Esophagus mucosa (tissue), 1 donor: ENCODE measurements around the gene FJX1. TPM values are rescaled to one million over a fixed set of nuclear protein-coding genes. Genes with fewer than 3 reads are reported as not detected.

ENCODE experiments used
- ATAC-seq: fragments of 200-7000 bp; cut with Tn5 transposase; one replicate; pipeline ENCODE4 v1.9.1; 2020
- total RNA-seq: library from RNA; stranded (reverse); gene quantifications from one replicate; pipeline ENCODE4 v1.2.4, GENCODE V29; 2023
- donor health status: DM: yes; HTN: yes; CAD: no.

The FJX1 gene
- total RNA-seq: 5.6 TPM

GRCh38 chr11:35617687-35618496 is at the start of gene FJX1:
Gene FJX1, plus strand, starts transcription at chr11:35618460. Its CDS starts 177 bp downstream, at chr11:35618637.
- peak; percentile 54 for ATAC-seq

GRCh38 chr11:35571696-35572095 is 46.6 kb upstream of the FJX1 start:
- ATAC-seq: no peak

- ATAC-seq: peak; percentile 79
Measured at GRCh38 chr11:35579557-35580396, 38.5 kb upstream of the FJX1 start.

GRCh38 chr11:35580397-35580781 is 37.9 kb upstream of the FJX1 start:
- no peak for ATAC-seq

- no peak for ATAC-seq
Measured at GRCh38 chr11:35582033-35582432, 36.2 kb upstream of the FJX1 start.

GRCh38 chr11:35583126-35583525 is 35.1 kb upstream of the FJX1 start:
- no peak for ATAC-seq

GRCh38 chr11:35583843-35584242 is 34.4 kb upstream of the FJX1 start:
- ATAC-seq: no peak

GRCh38 chr11:35584321-35584720 is 33.9 kb upstream of the FJX1 start:
- no peak for ATAC-seq

- ATAC-seq: no peak
Measured at GRCh38 chr11:35585416-35585815, 32.8 kb upstream of the FJX1 start.

- no peak for ATAC-seq
Measured at GRCh38 chr11:35586222-35586621, 32.0 kb upstream of the FJX1 start.

GRCh38 chr11:35587972-35588371 is 30.3 kb upstream of the FJX1 start:
- ATAC-seq: no peak

GRCh38 chr11:35588627-35589026 is 29.6 kb upstream of the FJX1 start:
- ATAC-seq: no peak

- no peak for ATAC-seq
Measured at GRCh38 chr11:35589281-35589680, 29.0 kb upstream of the FJX1 start.

- no peak for ATAC-seq
Measured at GRCh38 chr11:35590412-35590811, 27.8 kb upstream of the FJX1 start.

- ATAC-seq: no peak
Measured at GRCh38 chr11:35593143-35593542, 25.1 kb upstream of the FJX1 start.

GRCh38 chr11:35594680-35595079 is 23.6 kb upstream of the FJX1 start:
- no peak for ATAC-seq

GRCh38 chr11:35598254-35599125 is 19.8 kb upstream of the FJX1 start:
- peak; percentile 48 for ATAC-seq

- ATAC-seq: no peak
Measured at GRCh38 chr11:35600331-35600838, 17.9 kb upstream of the FJX1 start.

GRCh38 chr11:35602160-35602793 is 16.0 kb upstream of the FJX1 start:
- no peak for ATAC-seq

GRCh38 chr11:35602979-35603378 is 15.3 kb upstream of the FJX1 start:
- no peak for ATAC-seq

- ATAC-seq: no peak
Measured at GRCh38 chr11:35605706-35606105, 12.6 kb upstream of the FJX1 start.

- ATAC-seq: no peak
Measured at GRCh38 chr11:35606206-35606605, 12.1 kb upstream of the FJX1 start.
